Right lobe of liver (tissue), 4 donors: ENCODE measurements around the gene PHC1.

ENCODE experiments used
- POLR2A ChIP-seq: fragments of 450-650 bp; IDR thresholded peaks from one replicate; pipeline ENCODE4 v1.6.1; 2017; ENCODE audit warnings: antibody characterized with exemption, mild to moderate bottlenecking
- TF ChIP-seq, protein P1 (sequence below), 4 donors: fragments of 200-600 bp in 3 of 4; fragments of 450-650 bp in 1 of 4; IDR thresholded peaks; one replicate each; pipeline versions ENCODE4 v1.5.1 to v1.8.0; 2016 to 2022; ENCODE audit warnings: antibody characterized with exemption in 4 of 4, mild to moderate bottlenecking in 2 of 4
- donor health status: DM: no; HTN: no; CAD: no.
- donor health status: DM: no; HTN: no; CAD: no.
- donor health status: DM: no; HTN: yes; CAD: no.

DNA sequence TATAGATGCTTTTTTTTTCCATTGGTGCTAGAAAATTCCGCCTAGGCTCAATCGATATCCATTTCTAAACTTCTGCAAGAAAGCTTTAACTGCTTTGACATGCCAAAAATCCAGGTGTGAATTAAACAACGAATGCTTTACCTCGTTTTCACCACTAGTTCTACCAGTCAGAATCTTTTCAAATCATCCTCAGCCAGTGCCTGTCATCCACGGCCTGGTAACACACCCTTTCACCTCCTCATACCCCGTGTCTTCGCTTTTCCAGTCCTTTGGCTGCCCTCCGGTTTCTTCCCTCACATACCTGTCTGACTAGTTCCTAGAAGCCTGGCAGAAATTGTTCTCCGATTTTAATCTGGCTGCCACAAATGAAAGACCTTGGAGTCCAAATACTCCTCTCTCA, 1.4 kb upstream of the PHC1 start:
- TF ChIP-seq, protein P1, sequence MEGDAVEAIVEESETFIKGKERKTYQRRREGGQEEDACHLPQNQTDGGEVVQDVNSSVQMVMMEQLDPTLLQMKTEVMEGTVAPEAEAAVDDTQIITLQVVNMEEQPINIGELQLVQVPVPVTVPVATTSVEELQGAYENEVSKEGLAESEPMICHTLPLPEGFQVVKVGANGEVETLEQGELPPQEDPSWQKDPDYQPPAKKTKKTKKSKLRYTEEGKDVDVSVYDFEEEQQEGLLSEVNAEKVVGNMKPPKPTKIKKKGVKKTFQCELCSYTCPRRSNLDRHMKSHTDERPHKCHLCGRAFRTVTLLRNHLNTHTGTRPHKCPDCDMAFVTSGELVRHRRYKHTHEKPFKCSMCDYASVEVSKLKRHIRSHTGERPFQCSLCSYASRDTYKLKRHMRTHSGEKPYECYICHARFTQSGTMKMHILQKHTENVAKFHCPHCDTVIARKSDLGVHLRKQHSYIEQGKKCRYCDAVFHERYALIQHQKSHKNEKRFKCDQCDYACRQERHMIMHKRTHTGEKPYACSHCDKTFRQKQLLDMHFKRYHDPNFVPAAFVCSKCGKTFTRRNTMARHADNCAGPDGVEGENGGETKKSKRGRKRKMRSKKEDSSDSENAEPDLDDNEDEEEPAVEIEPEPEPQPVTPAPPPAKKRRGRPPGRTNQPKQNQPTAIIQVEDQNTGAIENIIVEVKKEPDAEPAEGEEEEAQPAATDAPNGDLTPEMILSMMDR (IDR thresholded peaks at IDR 0.05), result no peak
- no peak for TF ChIP-seq POLR2A
